ENCODE results near the gene CAMSAP3.

DNA sequence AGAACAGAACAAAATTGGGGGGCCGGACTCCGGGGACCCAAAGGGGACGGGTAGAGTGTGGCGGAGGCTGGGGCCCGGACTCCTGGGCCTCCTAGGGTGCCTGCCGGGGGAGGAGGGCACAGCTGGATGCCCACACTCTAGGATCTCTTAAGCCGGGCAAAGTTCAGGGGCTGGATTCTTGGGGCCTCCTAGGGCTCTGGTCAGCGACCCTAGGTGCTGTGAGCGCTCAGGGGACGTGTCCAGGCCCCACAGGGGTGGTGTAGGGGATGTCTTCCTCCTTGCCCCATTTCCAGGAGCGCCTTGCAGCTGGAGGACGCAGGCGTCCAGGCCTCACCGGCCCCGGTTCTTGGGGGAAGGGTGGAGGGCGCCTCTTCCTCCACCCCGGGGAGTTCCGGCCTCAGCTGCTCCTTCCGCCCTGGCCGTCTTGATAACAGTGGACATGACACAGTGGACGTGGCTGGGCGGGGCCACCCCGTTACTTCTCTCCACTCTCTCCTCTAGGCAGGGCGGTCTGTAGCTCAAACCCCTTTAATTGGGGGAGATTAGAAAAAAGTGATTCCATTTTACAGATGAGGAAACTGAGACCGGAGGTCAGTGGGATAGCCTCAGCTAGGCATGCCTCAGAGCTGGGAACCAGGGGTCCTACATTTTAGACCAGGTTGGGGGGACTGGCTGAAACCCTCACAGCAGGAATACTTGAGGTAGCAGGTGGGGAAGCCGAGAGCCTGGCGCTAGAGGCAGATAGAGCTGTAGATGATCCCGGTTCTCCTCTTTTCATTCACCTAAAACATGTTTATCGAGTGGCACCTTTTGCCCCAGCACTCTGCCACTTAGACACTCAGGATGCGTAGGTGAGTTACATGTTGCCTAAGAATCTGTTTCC is 42.0 kb downstream of the CAMSAP3 start:
- TF ChIP-seq, protein P1, sequence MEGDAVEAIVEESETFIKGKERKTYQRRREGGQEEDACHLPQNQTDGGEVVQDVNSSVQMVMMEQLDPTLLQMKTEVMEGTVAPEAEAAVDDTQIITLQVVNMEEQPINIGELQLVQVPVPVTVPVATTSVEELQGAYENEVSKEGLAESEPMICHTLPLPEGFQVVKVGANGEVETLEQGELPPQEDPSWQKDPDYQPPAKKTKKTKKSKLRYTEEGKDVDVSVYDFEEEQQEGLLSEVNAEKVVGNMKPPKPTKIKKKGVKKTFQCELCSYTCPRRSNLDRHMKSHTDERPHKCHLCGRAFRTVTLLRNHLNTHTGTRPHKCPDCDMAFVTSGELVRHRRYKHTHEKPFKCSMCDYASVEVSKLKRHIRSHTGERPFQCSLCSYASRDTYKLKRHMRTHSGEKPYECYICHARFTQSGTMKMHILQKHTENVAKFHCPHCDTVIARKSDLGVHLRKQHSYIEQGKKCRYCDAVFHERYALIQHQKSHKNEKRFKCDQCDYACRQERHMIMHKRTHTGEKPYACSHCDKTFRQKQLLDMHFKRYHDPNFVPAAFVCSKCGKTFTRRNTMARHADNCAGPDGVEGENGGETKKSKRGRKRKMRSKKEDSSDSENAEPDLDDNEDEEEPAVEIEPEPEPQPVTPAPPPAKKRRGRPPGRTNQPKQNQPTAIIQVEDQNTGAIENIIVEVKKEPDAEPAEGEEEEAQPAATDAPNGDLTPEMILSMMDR (IDR thresholded peaks at IDR 0.05) = no peak
- TF ChIP-seq POLR2A (IDR thresholded peaks at IDR 0.05) = no peak
- no peak for TF ChIP-seq POLR2AphosphoS5 (IDR thresholded peaks at IDR 0.05; ENCODE audit: insufficient read depth in 1 of 2, low read depth in 1 of 2)
